Measurements from ENCODE around the gene RBM14.

- TF ChIP-seq CTCF (IDR thresholded peaks at IDR 0.05) (no peak), EZH2 (IDR thresholded peaks at IDR 0.05; ENCODE audit: borderline replicate concordance, insufficient read depth, low read depth, low read length, poor library complexity, severe bottlenecking) (no peak)
These were observed 15.7 kb upstream of the RBM14 start for GRCh38 chr11:66600631-66601233.

All from B cell (primary cell).